ENCODE data around the gene KCNJ12. TPM values are rescaled to one million over a fixed set of nuclear protein-coding genes. Genes with fewer than 3 reads are reported as not detected.

KCNJ12 gene
- polyA plus RNA-seq, 6 donors from 2014 or later = not detected

DNA sequence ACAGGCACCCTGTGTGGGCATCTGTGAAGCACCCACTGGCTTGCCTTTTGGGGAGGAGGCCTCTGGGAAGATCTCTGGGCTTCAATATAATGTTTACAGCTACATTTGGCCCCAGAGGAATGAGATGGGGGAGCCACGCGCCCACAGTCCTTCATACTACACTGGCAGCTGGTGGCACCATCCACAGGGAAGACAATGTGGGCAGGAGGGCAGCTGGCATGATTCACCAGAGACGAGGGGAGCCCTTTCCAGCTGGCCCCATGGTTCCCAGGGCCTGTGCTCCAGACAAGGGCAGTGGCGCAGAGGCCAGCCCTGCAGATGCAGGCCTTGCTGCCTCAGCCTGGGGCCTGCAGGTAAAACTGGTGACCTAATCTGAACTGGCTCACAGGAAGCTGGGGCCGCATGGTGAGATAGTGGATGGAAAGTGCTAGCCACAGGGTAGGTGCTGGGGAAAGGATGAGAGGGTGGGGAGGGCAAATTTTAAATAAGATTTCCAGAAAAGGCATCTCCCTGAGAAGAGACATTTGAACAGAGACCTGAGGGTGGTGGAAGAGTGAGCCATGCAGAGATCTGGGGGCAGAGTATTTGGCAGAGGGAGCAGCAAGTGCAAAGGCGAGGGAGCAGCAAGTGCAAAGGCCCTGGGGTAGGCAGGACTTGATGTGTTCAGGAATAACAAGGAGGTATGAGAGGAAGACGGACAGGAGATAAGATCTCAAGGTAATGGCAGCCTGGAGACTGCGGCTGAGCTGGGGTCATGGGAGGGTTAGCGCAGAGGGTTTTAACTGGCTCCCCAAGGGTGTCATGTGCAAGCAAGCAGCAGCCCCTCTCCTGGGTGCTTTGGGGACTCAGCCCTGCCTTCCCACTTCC lies 12.1 kb upstream of the KCNJ12 start:
- Mint-ChIP-seq H3K36me3 (no peaks in the 10 kb centered on the region), H3K27ac (peak overlapping the region in 1 of 6 donors; percentile 90), H3K9me3 (peaks cover 0 to 5% (median 0%) of the 10 kb centered on the region in 7 donors), H3K4me1 (peaks cover 5 to 9% (median 8%) of the 10 kb centered on the region in 3 donors), H3K27me3 (peaks cover 0 to 9% (median 0%) of the 10 kb centered on the region in 3 donors), H3K4me3 (peak overlapping the region in 1 of 8 donors; percentile 59)
- DNase-seq = no peak
- ATAC-seq (ENCODE audit: low read depth in 2 of 2) = no peak

DNA sequence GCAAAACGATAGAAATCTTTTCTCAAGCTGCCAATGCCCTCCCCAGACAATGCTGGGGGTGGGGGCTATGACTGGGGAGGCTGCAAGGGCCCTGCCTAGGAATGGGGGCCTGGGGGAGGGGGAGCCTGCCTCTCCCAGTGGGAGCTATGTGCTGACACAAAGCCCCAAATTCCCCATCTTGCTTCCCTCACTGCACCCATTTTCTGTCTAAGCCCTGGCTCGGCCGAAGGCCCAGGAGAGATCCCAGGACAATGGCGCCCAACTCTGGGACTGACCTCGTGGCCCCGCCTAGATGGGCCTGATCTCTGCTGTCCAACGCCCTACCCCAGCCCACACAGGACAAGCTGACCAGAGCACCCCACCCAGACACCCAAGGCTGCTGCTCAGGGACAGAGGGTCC lies 11.1 kb upstream of the KCNJ12 start:
- no peak for DNase-seq
- Mint-ChIP-seq H3K27ac (no peak overlapping the region), H3K27me3 (peaks cover 0 to 6% (median 0%) of the 10 kb centered on the region in 3 donors), H3K4me3 (no peak overlapping the region), H3K9me3 (peaks cover 0 to 5% (median 0%) of the 10 kb centered on the region in 7 donors), H3K36me3 (no peaks in the 10 kb centered on the region), H3K4me1 (peaks cover 3 to 14% (median 9%) of the 10 kb centered on the region in 3 donors)
- no peak for ATAC-seq (ENCODE audit: low read depth in 2 of 2)

DNA sequence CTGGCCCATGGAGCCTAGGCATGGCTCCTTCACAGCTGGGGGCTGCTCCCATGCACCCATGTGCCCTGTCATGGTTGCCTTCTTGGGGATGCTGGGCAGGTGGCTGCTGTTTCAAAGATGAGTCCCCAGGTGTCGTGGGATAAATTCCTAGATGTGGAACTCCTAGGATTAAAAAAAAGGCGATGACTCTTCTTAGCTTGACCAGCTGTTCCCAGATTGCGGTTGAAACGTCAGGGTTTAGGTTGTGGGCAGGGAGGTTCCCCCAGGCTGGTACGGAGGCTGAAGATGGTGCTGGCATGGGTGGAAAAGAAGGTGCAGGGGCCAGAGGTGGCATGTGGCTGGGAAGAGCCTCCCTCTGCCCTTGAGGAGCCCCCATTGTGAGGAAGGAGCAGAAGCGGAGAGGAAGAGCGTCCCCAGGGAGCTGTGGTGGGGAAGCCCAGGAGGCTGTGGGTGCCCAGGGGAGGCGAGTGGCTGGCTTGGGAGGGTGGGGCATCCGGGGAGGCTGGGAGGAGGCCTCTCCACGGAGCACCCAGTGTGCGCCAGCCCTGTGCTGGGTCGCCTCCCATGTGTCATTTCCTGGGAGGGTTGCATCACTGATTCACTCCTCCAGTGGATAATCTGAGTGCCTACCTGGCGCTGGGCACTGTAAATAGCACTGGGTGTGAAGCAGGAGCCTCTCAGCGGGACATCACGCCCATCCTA lies 7.5 kb upstream of the KCNJ12 start:
- Mint-ChIP-seq H3K27ac (no peak overlapping the region), H3K9me3 (peaks cover 0 to 5% (median 0%) of the 10 kb centered on the region in 7 donors), H3K4me1 (peaks cover 9 to 21% (median 16%) of the 10 kb centered on the region in 3 donors), H3K4me3 (peak overlapping the region in 4 of 8 donors; percentile 43 to 75 (median 64)), H3K36me3 (no peaks in the 10 kb centered on the region), H3K27me3 (peaks cover 0 to 28% (median 16%) of the 10 kb centered on the region in 3 donors)
- ATAC-seq (ENCODE audit: low read depth in 2 of 2) (peak; percentile 30 to 40), DNase-seq (no peak)

DNA sequence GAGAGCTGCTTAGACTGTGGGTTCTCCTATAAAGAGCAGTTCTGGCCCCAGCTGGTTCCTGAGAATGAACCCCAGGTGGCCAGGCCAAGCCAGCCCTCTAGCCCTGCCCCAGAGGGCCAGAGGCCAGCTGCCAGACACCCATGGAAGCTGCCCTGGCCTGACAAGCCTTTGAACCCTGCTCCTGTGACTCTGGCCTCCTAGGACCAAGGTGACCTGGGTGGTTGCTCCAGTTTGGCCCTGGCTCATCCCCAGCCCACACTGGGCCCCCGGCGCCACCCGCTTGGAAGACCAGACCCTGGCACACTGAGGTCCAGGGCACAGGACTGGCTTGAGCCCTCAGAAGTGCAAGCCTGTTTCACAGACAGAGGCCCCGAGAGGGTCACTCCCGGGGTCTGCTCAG lies 6.8 kb upstream of the KCNJ12 start:
- H3K36me3 Mint-ChIP-seq = no peaks in the 10 kb centered on the region
- H3K27ac Mint-ChIP-seq = peak overlapping the region in 1 of 6 donors; percentile 57
- no peak for ATAC-seq (ENCODE audit: low read depth in 2 of 2)

DNA sequence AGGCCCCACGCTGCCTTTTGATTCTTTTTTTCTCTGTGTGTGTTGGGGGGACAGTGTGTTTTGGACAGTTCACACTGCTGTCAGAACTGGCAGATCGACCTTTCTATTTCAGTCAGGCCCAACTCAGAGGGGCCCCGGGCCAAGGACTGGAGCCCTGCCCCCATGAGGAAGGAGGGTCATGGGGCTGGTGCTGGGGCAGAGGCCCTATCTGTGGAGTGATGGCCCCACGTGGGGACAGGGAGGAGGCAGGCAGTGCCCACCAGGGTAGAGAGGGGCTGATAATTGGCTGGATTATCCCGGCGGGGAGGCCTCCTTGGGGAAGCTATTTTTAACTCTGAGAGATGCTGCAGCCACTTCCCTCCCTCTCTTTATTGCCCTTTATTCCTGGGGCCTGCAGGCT lies 5.7 kb upstream of the KCNJ12 start:
- ATAC-seq (ENCODE audit: low read depth in 2 of 2) = no peak
- no peaks in the 10 kb centered on the region for H3K9me3 Mint-ChIP-seq
- H3K4me3 Mint-ChIP-seq = peak overlapping the region in 1 of 8 donors; percentile 44
- no peaks in the 10 kb centered on the region for H3K36me3 Mint-ChIP-seq
- H3K4me1 Mint-ChIP-seq = peaks cover 10 to 24% (median 22%) of the 10 kb centered on the region in 3 donors
- no peak for DNase-seq
- peaks cover under 1 to 43% (median 25%) of the 10 kb centered on the region in 3 donors for H3K27me3 Mint-ChIP-seq
- H3K27ac Mint-ChIP-seq = no peak overlapping the region

More for the DNA sequence above, 6.8 kb upstream of the KCNJ12 start:
- no peak overlapping the region for H3K4me3 Mint-ChIP-seq
- H3K4me1 Mint-ChIP-seq = peaks cover 9 to 21% (median 16%) of the 10 kb centered on the region in 3 donors
- H3K9me3 Mint-ChIP-seq = no peaks in the 10 kb centered on the region
- peaks cover 0 to 34% (median 21%) of the 10 kb centered on the region in 3 donors for H3K27me3 Mint-ChIP-seq
- DNase-seq = no peak

DNA sequence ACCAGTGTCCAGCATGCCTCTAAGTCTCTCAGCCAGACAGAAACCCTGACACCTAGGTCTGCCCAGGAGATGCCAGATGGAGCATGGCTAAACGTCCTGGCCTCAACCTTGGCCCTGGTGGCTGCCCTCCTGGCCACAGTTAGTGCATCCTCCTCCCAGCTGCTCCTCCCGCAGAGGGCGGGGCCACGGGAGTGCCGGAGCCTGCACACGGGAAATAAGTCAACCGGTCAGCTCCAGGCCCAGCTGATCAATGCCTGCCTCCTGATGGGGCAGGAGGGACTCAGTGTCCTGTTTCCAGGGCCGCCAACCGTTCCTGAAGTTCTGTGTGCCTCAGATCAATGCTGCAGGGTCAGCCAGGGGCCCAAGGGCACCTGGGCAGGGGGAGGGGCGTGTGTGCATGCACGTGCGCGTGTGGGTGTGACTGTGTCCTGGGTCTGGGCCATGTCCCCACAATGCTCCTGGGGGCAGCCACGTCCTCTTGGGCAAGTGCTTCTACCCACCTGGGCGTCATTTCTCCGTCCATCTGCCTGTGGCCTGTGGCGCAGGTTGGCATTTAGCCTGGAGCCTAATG lies 4.6 kb upstream of the KCNJ12 start:
- ATAC-seq (ENCODE audit: low read depth in 2 of 2) = no peak
- Mint-ChIP-seq H3K9me3 (no peaks in the 10 kb centered on the region), H3K4me3 (no peak overlapping the region), H3K27ac (no peak overlapping the region), H3K27me3 (peaks cover 7 to 52% (median 33%) of the 10 kb centered on the region in 3 donors), H3K4me1 (peaks cover 18 to 33% (median 29%) of the 10 kb centered on the region in 3 donors), H3K36me3 (no peaks in the 10 kb centered on the region)
- no peak for DNase-seq

DNA sequence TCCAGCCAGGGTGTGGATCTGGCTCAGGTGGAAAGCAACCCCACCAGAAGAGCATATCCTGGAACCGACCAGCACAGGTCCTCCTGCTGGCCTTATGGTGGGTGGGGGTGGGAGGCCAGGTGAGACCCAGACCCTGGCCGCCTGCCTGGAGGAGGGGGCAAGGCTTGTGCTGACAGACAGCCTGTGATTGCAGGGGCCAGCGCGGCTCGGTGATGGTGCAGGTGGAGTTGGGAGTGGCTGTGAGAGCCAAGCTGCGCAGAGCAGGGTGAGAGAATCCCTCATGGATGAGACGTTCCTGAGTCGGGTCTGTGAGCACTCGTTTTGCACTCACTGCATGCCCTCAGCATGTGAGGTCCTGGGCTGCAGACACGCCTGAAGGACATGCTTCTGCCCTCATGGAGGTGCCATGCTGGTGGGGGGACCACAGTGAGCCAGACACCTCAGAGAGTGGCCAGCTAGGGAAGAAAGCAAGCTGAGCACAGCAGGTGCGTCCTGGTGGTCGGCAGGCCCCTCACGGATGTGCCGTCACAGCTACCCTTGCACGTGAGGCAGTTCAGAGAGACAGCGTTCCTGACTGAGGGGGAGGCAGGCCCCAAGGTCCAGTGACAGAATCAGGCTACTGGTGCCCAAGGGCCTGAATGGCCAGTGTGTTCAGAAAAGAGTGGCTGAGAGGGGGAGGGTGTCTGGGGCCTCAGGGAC lies 3.8 kb upstream of the KCNJ12 start:
- peak overlapping the region in 1 of 8 donors; percentile 59 for H3K4me3 Mint-ChIP-seq
- H3K9me3 Mint-ChIP-seq = no peaks in the 10 kb centered on the region
- H3K36me3 Mint-ChIP-seq = no peaks in the 10 kb centered on the region
- no peak overlapping the region for H3K27ac Mint-ChIP-seq
- no peak for ATAC-seq (ENCODE audit: low read depth in 2 of 2)
- peaks cover 7 to 59% (median 33%) of the 10 kb centered on the region in 3 donors for H3K27me3 Mint-ChIP-seq
- peaks cover 18 to 39% (median 29%) of the 10 kb centered on the region in 3 donors for H3K4me1 Mint-ChIP-seq
- DNase-seq = no peak

DNA sequence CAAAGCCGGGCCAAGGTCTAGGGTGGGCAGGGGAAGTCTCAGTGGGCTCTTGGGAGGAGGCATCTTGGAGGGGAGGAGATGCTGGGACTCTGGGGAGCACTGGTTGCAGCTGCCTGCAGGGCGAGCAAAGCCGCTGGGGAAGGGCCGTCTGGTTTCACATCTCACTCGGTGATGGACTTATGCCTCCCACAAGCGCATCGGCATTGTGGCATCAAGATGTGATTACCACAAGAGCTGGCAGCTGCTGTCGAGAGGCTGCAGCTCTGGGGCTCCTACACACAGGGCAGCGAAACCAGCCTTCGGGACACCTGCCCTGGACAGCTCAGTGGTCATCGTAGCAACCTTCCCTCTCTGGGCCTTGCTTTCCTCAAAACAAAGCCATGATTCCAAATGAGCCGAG lies 3.1 kb upstream of the KCNJ12 start:
- Mint-ChIP-seq H3K36me3 (no peaks in the 10 kb centered on the region), H3K27ac (peak overlapping the region in 1 of 6 donors; percentile 38), H3K27me3 (peaks cover 7 to 65% (median 33%) of the 10 kb centered on the region in 3 donors), H3K4me1 (peaks cover 18 to 45% (median 32%) of the 10 kb centered on the region in 3 donors), H3K4me3 (peak overlapping the region in 1 of 8 donors; percentile 57), H3K9me3 (no peaks in the 10 kb centered on the region)
- ATAC-seq (ENCODE audit: low read depth in 2 of 2) (no peak), DNase-seq (no peak)

DNA sequence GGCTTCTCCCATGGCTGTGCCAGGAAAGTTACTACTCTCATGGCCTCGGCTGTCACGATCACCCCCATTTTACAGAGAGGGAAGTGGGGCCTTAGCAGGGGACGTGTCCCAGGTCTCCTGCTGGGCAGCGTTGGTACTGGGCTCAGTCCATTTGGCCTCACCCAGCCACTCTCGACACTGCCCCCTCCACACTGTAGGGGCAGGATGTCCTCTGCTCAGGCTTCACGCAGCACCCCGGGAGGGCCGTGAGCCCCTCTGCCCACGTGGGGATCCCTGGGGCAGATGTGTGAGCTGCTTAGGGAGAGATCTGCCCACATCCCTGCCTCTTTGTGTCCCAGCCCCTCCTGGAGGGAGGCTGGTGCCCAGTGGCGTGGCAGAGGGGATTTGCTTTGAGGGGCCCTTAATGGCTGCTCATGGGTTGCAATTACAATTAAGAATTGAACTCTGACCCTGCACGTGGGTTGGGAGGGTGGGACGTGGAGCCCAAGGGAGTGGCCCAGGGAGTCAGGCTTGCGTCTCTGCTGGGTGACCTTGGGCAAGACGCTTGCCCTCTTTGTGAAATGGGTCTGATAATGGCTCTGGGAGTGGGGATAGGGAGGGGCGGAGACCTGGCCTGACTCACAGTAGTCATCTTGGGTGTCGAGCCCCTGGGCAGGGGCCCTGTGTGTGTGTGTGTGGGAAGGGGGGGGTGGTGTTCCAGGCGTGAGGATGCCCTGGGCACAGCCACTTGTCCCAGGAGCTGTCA lies 2.3 kb upstream of the KCNJ12 start:
- ATAC-seq (ENCODE audit: low read depth in 2 of 2) = no peak
- Mint-ChIP-seq H3K4me1 (peaks cover 10 to 44% (median 32%) of the 10 kb centered on the region in 3 donors), H3K27me3 (peaks cover 8 to 66% (median 33%) of the 10 kb centered on the region in 3 donors), H3K9me3 (no peaks in the 10 kb centered on the region), H3K36me3 (no peaks in the 10 kb centered on the region), H3K4me3 (peak overlapping the region in 2 of 8 donors; percentile 21 to 69), H3K27ac (no peak overlapping the region)
- DNase-seq = no peak

DNA sequence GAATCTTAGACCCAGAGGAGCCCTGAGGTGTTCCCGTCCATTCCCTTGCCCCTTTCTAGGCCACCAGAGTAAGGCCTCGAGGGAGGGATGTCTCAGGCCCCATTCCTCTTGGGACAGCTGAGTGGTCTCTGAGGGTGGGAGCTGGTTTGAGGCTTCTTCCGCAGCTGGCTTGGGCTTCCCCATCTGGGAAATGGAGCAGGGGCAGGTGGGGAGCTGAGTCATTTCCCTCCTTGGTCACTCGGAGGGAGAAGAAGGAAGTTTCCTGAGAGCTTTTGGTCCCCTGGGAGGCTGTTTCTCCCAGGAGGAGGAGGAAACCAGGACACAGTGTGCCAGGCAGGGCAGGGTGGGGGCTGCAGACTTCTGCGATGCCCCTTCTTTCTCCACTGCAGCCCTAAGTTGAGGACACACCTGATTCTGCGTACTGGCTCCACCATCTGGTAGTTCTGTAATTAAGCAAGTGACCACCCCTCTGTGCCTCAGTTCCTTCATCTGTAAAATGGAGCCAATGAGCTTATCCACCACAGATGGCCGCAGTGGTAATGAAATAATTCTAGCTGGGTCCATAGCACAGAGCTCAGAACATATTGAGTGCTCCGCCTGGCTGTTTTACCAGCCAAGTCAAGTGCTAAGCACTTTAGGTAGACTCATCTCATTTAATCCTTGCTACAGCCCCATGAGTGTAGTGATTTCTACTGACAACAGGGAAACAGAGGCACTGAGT lies 1.6 kb upstream of the KCNJ12 start:
- Mint-ChIP-seq H3K4me3 (peak overlapping the region in 1 of 8 donors; percentile 69), H3K9me3 (no peaks in the 10 kb centered on the region), H3K36me3 (no peaks in the 10 kb centered on the region), H3K27ac (peak overlapping the region in 1 of 6 donors; percentile 4), H3K27me3 (peaks cover 11 to 72% (median 33%) of the 10 kb centered on the region in 3 donors), H3K4me1 (peaks cover 9 to 38% (median 32%) of the 10 kb centered on the region in 3 donors)
- no peak for DNase-seq
- no peak for ATAC-seq (ENCODE audit: low read depth in 2 of 2)

DNA sequence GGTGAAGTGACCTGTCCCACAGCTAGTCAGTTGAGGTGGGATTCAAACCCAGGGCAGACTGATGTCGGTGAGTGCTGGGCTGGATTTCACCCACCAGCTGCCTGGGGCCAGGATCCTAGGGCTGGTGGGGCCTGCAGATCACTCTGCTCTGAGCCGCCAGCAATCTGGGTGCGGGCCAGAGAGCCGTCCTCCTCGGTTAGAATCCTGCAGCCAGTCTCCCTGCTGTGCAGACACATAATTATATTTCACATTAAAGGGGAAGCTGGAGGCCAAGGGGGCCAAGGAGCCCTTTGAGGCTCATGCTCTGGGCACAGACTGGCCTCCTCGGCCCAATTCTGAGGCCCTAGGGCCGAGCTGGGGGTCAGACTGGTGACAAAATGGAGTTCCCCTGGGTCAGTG lies 996 bp upstream of the KCNJ12 start:
- H3K27ac Mint-ChIP-seq = peak overlapping the region in 2 of 6 donors; percentile 16 to 78
- H3K4me3 Mint-ChIP-seq = peak overlapping the region in 4 of 8 donors; percentile 62 to 71 (median 68)
- peaks cover 11 to 72% (median 33%) of the 10 kb centered on the region in 3 donors for H3K27me3 Mint-ChIP-seq
- ATAC-seq (ENCODE audit: low read depth in 2 of 2) (no peak), DNase-seq (no peak)
- H3K36me3 Mint-ChIP-seq = no peaks in the 10 kb centered on the region
- H3K4me1 Mint-ChIP-seq = peaks cover 9 to 38% (median 31%) of the 10 kb centered on the region in 3 donors
- no peaks in the 10 kb centered on the region for H3K9me3 Mint-ChIP-seq

DNA sequence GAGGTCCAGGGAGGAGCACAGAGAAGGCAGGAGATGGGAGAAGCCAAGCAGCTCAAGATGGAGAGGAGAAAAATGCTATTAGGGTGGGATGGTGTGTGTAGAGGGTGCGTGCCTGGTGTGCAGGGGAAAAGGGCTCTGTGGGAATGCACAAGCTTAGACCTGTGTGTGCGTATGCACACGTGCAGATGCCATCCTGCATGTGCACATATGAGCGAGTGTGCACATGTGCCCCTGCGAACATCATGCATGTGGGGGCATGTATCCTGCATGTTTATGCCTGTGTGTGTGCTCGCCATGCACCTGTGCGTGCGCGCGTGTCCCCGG lies 438 bp upstream of the KCNJ12 start:
- peak overlapping the region in 6 of 8 donors; percentile 53 to 77 (median 70) for H3K4me3 Mint-ChIP-seq
- peaks cover 11 to 72% (median 33%) of the 10 kb centered on the region in 3 donors for H3K27me3 Mint-ChIP-seq
- H3K27ac Mint-ChIP-seq = peak overlapping the region in 2 of 6 donors; percentile 64 to 78
- no peak for ATAC-seq (ENCODE audit: low read depth in 2 of 2)
- H3K4me1 Mint-ChIP-seq = peaks cover 9 to 38% (median 29%) of the 10 kb centered on the region in 3 donors
- no peak for DNase-seq
- no peaks in the 10 kb centered on the region for H3K9me3 Mint-ChIP-seq
- no peaks in the 10 kb centered on the region for H3K36me3 Mint-ChIP-seq
